Spleen (tissue), 7 donors: ENCODE results near the gene PKP4.

Experiments used
- CTCF ChIP-seq, 11 experiments: fragments of 200-600 bp in 7 of 11; fragments of 450-650 bp in 4 of 11; sonication (generic) in 4 of 11; IDR thresholded peaks in 8 of 11; conservative IDR thresholded peaks in 3 of 11; 1 replicate in 7 of 11; 2 replicates in 4 of 11; pipeline versions ENCODE4 v1.4.0 to v1.8.0; 2016 to 2021; ENCODE audit warnings: antibody characterized with exemption in 11 of 11, inconsistent platforms in 4 of 11, mild to moderate bottlenecking in 1 of 11
- POLR2A ChIP-seq, 3 donors: fragments of 450-650 bp; IDR thresholded peaks; one replicate each; pipeline ENCODE4 v1.5.1; 2017; ENCODE audit warnings: antibody characterized with exemption in 3 of 3, mild to moderate bottlenecking in 1 of 3
- POLR2AphosphoS5 ChIP-seq, 3 donors: sonication (generic); formaldehyde crosslinking; IDR thresholded peaks; one replicate each; pipeline ENCODE4 v1.5.1; 2017; ENCODE audit warnings: antibody characterized with exemption in 3 of 3
- donor health status: DM: no; HTN: no; CAD: no; lungs with moderate emphysema.
- donor health status: DM: no; HTN: no; CAD: no.
- donor health status: DM: no; HTN: no; CAD: no.

- TF ChIP-seq CTCF (IDR thresholded peaks at IDR 0.05 in 8 of 11, conservative IDR thresholded peaks at IDR 0.05 in 3 of 11) (no peak), POLR2AphosphoS5 (IDR thresholded peaks at IDR 0.05) (no peak), POLR2A (IDR thresholded peaks at IDR 0.05) (no peak)
Measured at GRCh38 chr2:158443606-158444005, 13.1 kb upstream of the PKP4 start.
